ENCODE data around the gene ARHGEF2. TPM values are rescaled to one million over a fixed set of nuclear protein-coding genes. Genes with fewer than 3 reads are reported as not detected.

Gene ARHGEF2
- total and polyA plus RNA-seq, 7 donors: 7.4 to 54.0 (median 39.1) TPM

DNA sequence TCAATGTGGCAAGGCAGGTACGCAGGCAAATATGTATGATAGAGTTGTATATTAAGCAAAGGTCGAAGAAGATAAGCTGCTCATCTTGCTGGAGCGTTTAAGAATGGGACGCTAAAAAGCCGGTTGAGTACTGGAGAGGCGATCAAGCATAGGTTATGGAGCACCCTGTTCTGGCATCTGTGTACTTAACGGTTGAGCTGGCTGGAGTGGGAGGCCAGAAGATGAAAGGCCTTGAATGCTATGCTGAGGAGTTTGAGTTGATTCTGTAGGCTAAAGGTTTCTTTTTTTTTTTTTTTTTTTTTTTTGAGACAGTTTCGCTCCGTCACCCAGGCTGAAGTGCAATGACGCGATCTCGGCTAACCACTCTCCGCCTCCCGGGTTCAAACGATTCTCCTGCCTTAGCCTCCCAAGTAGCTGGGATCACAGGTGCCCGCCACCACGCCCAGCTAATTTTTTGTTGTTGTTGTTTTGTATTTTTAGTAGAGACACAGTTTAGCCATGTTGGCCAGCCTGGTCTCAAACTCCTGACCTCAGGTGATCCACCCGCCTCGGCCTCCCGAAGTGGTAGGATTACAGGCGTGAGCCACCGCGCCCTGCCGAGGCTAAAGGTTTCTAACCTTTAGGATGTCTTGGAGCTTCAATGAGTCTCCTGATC, 43.3 kb downstream of the ARHGEF2 start:
- 82 to 84% (median 82%) methylated on average over 22 to 24 of the region's 24 CpGs for WGBS, 3 donors
- intact Hi-C loops (cut with DNase I): no loop called here
- Histone ChIP-seq H3K27ac (peak overlapping the region; percentile 97), H3K4me3 (peak overlapping the region; percentile 83), H3K9me3 (no peaks in the 10 kb centered on the region), H3K4me1 (peaks cover 35% of the 10 kb centered on the region), H3K27me3 (ENCODE audit: insufficient read depth in 3 of 3, low read length in 2 of 3) (no peaks in the 10 kb centered on the region), H3K36me3 (ENCODE audit: insufficient read depth in 1 of 2, low read depth in 1 of 2) (peaks cover 3 to 37% of the 10 kb centered on the region in 2 donors)
- ATAC-seq (peak in 2 of 4 donors; percentile 9 to 26), DNase-seq (no peak)
- TF ChIP-seq, protein P1, sequence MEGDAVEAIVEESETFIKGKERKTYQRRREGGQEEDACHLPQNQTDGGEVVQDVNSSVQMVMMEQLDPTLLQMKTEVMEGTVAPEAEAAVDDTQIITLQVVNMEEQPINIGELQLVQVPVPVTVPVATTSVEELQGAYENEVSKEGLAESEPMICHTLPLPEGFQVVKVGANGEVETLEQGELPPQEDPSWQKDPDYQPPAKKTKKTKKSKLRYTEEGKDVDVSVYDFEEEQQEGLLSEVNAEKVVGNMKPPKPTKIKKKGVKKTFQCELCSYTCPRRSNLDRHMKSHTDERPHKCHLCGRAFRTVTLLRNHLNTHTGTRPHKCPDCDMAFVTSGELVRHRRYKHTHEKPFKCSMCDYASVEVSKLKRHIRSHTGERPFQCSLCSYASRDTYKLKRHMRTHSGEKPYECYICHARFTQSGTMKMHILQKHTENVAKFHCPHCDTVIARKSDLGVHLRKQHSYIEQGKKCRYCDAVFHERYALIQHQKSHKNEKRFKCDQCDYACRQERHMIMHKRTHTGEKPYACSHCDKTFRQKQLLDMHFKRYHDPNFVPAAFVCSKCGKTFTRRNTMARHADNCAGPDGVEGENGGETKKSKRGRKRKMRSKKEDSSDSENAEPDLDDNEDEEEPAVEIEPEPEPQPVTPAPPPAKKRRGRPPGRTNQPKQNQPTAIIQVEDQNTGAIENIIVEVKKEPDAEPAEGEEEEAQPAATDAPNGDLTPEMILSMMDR (IDR thresholded peaks at IDR 0.05): no peak

DNA sequence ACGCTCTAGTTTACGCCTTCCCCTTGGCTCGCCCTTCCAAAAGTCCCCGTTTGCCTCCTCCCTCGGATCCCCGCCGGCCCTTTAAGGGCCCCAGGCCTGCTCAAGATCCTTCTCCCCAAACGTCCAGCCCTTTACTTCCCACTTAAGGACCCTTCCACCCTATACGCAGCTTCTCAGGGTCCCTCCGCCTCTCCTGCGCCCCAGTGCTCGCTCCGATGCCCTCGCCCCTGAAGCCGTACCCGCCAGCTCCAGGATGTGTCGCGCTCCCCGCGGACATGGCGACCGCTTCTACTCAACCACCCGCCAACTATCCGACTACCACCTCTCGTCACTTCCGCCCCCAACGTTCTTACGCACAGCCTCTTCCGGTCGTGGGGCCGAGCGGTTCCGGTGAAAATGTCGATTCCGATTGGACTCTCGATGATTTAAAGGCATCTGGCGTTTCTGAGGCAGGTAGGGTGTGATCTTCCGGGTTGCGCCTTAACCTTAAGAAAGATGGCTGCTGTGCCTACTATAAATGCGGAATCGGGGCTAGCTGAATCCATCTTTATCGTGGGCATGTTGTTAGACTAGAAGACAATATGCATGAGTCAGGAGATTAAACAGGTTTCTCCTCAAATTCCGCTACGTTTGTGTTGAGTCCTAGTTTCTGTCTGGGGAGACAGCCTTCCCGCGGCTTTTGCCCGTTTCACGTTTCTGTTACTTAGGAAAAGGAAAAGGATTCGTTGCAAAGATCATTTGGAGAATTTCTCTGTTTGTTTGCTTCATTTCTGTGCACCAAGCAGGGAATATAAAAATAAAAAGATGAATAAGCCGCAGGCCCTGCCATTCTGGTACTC, 44.0 kb downstream of the ARHGEF2 start, which contains the start of gene KHDC4:
TSS of gene KHDC4 (minus strand) at position 317 of the 839 bp plus-strand sequence. CDS start at position 277, 40 bp downstream.
- 1% methylated on average over 50 of the region's 50 CpGs for WGBS, 3 donors
- intact Hi-C loops (cut with DNase I): no loop called here
- H3K27ac ChIP-seq: peak within 1 kb of the TSS; percentile 97

DNA sequence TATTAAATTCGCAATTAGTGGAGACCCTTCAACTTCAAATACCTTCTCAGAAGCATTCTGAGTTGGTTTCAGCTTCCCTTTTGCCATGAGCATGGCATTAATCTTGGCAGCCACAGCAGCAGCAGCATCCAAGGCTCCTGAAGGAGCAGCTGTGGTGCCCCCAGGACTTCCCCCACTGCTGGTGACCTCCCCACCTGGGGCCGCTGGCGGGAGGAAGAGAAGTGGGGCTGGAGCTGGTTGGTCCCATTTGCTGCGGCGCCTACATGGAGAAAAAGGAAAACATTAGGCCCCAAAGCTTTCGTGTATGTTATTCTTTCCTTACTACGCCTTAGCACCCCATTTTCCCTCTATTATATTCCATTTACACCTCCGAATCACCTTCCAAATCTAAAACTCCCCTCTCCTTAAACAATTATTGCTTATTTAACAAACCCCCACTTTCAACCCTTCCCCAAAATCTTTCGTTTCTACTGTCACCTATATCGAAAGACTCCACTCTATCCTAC, 44.7 kb downstream of the ARHGEF2 start:
- no peaks in the 10 kb centered on the region for H3K27me3 ChIP-seq (ENCODE audit: insufficient read depth in 3 of 3, low read length in 2 of 3)
- H3K4me1 ChIP-seq: peaks cover 36% of the 10 kb centered on the region
- H3K4me3 ChIP-seq: peak overlapping the region; percentile 83
- peak overlapping the region; percentile 97 for H3K27ac ChIP-seq
- no peaks in the 10 kb centered on the region for H3K9me3 ChIP-seq
- intact Hi-C loops (cut with DNase I): no loop called here
- TF ChIP-seq, protein P1 (IDR thresholded peaks at IDR 0.05): no peak
- H3K36me3 ChIP-seq (ENCODE audit: insufficient read depth in 1 of 2, low read depth in 1 of 2): peaks cover 8 to 51% of the 10 kb centered on the region in 2 donors
- ATAC-seq (peak in 2 of 4 donors; percentile 13 to 19), DNase-seq (no peak)
- WGBS, 3 donors: 2 to 4% (median 2%) methylated on average over 9 to 10 of the region's 10 CpGs

More for the DNA sequence above, 44.0 kb downstream of the ARHGEF2 start, which contains the start of gene KHDC4:
- Histone ChIP-seq H3K9me3 (no peaks in the 10 kb centered on the region), H3K36me3 (ENCODE audit: insufficient read depth in 1 of 2, low read depth in 1 of 2) (peaks cover 4 to 44% of the 10 kb centered on the region in 2 donors), H3K27me3 (ENCODE audit: insufficient read depth in 3 of 3, low read length in 2 of 3) (no peaks in the 10 kb centered on the region), H3K4me1 (peaks cover 36% of the 10 kb centered on the region), H3K4me3 (peak within 1 kb of the TSS; percentile 83)
- TF ChIP-seq, protein P1 (IDR thresholded peaks at IDR 0.05): no peak
- peak; percentile 96 to 97 (median 96) for ATAC-seq
- peak; percentile 94 to 97 for DNase-seq

DNA sequence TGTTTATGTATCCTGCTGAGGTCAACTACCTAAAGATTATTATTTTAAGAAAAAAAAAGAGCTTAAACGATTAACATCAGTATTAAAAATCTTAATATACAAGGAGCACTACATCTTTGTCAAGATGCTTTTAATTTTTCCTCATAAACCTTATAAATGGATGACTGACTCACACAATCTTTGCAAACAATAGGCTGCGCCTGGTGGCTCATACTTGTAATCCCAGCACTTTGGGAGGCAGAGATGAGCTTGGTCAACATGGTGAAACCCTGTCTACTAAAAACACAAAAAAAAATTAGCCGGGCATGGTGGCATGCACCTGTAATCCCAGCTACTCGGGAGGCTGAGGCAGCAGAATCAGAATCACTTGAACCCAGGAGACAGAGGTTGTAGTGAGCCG, 45.9 kb downstream of the ARHGEF2 start:
- Histone ChIP-seq H3K27me3 (ENCODE audit: insufficient read depth in 3 of 3, low read length in 2 of 3) (no peaks in the 10 kb centered on the region), H3K9me3 (no peaks in the 10 kb centered on the region), H3K36me3 (ENCODE audit: insufficient read depth in 1 of 2, low read depth in 1 of 2) (peaks cover 8 to 62% of the 10 kb centered on the region in 2 donors), H3K4me1 (peaks cover 36% of the 10 kb centered on the region), H3K4me3 (peak overlapping the region; percentile 83), H3K27ac (no peak overlapping the region)
- no peak for ATAC-seq
- DNase-seq: no peak
- intact Hi-C loops (cut with DNase I): no loop called here
- 71 to 80% (median 78%) methylated on average over 5 of the region's 5 CpGs for WGBS, 3 donors
- TF ChIP-seq, protein P1 (IDR thresholded peaks at IDR 0.05): no peak
